Placental epithelial cell (primary cell): ENCODE results near the gene CYP1B1. TPM values are rescaled to one million over a fixed set of nuclear protein-coding genes. Genes with fewer than 3 reads are reported as not detected.

ENCODE experiments used
- total RNA-seq: library from RNA; depleted of rRNA; stranded (reverse); fragments of >200 nt; gene quantifications from 2 replicates; pipeline ENCODE4 v1.2.3, GENCODE V29; 2012

Gene CYP1B1
- 2.0 and 6.3 TPM in 2 replicates for total RNA-seq

DNA sequence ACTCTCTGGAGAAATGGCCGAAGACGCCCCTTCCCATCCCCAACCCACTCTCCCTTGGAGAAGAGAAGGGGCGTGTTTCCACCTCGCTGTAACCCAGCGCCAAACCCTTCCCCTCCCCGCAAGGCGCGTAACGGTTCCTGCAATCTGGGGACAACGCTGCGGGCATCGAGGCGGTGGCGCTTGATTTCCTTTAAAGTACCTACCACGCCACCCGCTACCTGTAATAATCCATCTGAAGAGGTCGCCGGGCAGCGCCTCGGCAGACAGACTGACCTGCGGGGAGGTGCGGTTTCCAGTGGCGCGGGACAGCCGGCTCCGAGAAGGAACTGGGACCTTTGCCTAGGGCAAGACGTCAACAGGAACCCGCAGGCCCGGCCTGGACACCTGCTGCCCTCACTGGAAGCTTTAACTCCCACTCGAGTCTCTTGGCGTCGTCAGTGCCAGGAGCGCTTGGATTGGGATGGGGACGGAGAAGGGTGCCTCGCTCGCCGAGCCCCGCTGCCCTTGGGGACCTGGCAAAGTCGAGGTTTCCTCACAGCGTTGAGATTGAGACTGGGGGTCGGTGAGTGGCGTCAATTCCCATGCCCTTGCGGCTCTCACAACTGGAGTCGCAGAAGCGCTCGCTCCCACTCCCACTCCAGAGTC lies at the start of gene CYP1B1:
Gene CYP1B1, minus strand, starts transcription at position 645 of the 645 bp plus-strand sequence. CDS start 763 bp downstream, outside the sequence.

Other genes with a start within 250 kb of the CYP1B1 start
- 3.1 and 5.1 TPM in 2 replicates for gene RMDN2, start 150.9 kb downstream of the CYP1B1 start, total RNA-seq